Suprapubic skin (tissue), 4 donors: ENCODE data around the gene CARD10.

Source experiments
- EP300 ChIP-seq: sonication (generic); formaldehyde crosslinking; IDR thresholded peaks from one replicate; pipeline ENCODE4 v1.6.1; 2017; ENCODE audit warnings: antibody characterized with exemption
- POLR2A ChIP-seq, 2 donors: fragments of 450-650 bp; IDR thresholded peaks; one replicate each; pipeline ENCODE4 v1.6.1; 2017; ENCODE audit warnings: antibody characterized with exemption in 2 of 2, mild to moderate bottlenecking in 2 of 2, moderate library complexity in 2 of 2
- POLR2AphosphoS5 ChIP-seq, 3 donors: sonication (generic); formaldehyde crosslinking; IDR thresholded peaks; one replicate each; pipeline ENCODE4 v1.6.1; 2017; ENCODE audit warnings: antibody characterized with exemption in 3 of 3
- TF ChIP-seq, protein P1 (sequence below), 2 donors: fragments of 200-600 bp in 1 of 2; fragments of 450-650 bp in 1 of 2; sonication (generic) in 1 of 2; IDR thresholded peaks; one replicate each; pipeline ENCODE4 v1.5.1; 2016 to 2019; ENCODE audit warnings: antibody characterized with exemption in 2 of 2, mild to moderate bottlenecking in 1 of 2, moderate library complexity in 1 of 2

DNA sequence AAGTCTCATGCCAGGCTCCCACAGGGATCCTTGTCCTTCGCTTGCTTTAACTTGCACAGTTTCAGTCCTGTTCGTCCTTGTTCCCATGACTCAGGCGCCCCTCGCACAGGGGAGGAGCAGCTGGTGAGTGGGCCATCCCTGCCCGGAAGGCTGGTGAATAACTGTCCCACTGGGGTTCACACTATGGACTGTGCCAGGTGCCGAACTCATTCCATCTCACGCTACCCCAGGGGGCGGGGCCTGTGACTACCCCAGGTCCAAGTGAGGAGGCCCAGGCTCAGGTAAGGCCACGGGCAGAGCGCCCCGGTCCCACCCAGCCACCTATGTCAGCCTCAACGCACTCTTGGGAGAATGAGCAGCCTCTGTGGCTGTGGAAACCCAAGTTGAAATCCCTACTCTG, 7.2 kb upstream of the CARD10 start:
- TF ChIP-seq EP300, result no peak
- no peak for TF ChIP-seq POLR2A (IDR thresholded peaks at IDR 0.05)
- TF ChIP-seq, protein P1, sequence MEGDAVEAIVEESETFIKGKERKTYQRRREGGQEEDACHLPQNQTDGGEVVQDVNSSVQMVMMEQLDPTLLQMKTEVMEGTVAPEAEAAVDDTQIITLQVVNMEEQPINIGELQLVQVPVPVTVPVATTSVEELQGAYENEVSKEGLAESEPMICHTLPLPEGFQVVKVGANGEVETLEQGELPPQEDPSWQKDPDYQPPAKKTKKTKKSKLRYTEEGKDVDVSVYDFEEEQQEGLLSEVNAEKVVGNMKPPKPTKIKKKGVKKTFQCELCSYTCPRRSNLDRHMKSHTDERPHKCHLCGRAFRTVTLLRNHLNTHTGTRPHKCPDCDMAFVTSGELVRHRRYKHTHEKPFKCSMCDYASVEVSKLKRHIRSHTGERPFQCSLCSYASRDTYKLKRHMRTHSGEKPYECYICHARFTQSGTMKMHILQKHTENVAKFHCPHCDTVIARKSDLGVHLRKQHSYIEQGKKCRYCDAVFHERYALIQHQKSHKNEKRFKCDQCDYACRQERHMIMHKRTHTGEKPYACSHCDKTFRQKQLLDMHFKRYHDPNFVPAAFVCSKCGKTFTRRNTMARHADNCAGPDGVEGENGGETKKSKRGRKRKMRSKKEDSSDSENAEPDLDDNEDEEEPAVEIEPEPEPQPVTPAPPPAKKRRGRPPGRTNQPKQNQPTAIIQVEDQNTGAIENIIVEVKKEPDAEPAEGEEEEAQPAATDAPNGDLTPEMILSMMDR (IDR thresholded peaks at IDR 0.05), result no peak
- no peak for TF ChIP-seq POLR2AphosphoS5 (IDR thresholded peaks at IDR 0.05)
